ENCODE measurements around the gene SMARCC2.

SMARCC2 gene

DNA sequence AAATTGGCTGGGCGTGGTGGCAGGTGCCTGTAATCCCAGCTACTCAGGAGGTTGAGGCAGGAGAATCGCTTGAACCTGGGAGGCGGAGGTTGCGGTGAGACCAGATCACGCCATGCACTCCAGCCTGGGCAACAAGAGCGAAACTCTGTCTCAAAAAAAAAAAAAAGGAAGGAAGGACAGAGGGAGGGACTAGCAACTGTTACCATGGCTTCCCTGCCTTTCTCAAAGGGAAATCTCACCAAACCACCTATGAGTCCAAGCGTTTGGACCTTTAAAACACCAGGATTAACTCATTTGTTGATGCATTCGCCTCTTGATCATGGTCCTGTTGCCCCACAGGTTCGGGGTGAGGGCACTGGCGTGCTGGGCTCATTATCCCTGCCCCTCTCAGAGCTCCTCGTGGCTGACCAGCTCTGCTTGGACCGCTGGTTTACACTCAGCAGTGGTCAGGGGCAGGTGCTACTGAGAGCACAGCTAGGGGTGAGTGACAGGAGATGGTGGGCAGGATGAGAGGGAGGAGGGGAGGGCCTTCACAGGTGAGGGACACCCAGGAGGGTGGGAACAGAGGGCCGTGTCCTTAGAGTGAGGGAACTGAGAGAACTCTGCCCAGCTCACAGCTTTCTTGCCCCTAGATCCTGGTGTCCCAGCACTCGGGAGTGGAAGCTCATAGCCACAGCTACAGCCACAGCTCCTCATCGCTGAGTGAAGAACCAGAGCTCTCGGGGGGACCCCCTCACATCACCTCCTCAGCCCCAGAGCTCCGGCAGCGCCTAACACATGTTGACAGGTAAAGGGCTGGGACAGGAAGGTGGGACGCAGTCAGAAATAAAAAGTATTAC lies 47.1 kb downstream of the SMARCC2 start:
- TF ChIP-seq BHLHE40 (IDR thresholded peaks at IDR 0.05; ENCODE audit: borderline replicate concordance) (no peak), SUZ12 (IDR thresholded peaks at IDR 0.05) (no peak)
- CTCF ChIA-PET = no interaction called here
- no peak for DNase-seq (ENCODE audit: extremely low spot score)
- POLR2A ChIA-PET = interaction anchor here (2.4 to 5.9 kb wide), 2 partner anchors 10 to 14 kb away, joined by 8 to 28 read pairs; partner anchors contain the start of genes ESYT1 and MYL6B

DNA sequence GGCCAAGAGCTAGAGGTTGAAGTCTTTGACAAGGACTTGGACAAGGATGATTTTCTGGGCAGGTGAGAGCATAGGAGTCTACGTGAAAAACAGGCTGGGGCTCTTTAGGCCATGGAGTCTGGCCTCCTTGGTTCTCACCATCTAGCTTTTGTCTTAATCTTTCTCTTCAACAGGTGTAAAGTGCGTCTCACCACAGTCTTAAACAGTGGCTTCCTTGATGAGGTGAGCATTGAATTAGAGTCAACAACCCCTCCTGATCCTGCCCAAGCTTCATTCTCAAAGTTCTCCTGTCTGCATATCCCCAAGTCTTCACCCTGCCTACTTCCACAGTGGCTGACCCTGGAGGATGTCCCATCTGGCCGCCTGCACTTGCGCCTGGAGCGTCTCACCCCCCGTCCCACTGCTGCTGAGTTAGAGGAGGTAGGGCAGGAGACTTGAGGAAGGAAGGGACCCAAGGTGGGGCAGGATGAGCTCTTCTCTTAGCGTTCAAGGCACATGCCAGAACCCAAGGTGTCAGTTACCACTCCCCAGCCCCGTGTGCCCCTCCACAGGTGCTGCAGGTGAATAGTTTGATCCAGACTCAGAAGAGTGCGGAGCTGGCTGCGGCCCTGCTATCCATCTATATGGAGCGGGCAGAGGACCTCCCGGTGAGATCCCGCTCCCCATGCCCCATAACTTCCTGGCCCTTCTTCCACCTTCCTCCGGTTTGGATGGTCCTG lies 51.3 kb downstream of the SMARCC2 start:
- TF ChIP-seq L3MBTL2 (conservative IDR thresholded peaks at IDR 0.05) = no peak
- no peak for TF ChIP-seq FOXK2 (IDR thresholded peaks at IDR 0.05)
- TF ChIP-seq BHLHE40 (IDR thresholded peaks at IDR 0.05; ENCODE audit: borderline replicate concordance) = no peak
- no peak for DNase-seq (ENCODE audit: extremely low spot score)
- POLR2A ChIA-PET = interaction anchor here (1.3 to 1.9 kb wide), 2 partner anchors 10 kb away, joined by 3 to 9 read pairs; partner anchors contain the start of gene ESYT1
- CTCF ChIA-PET = interaction anchor here (0.5 kb wide), 1 partner anchor 949 kb away, joined by 3 read pairs; no protein-coding TSS in a partner anchor

- DNase-seq (ENCODE audit: extremely low spot score) = no peak
- ChIA-PET POLR2A (interaction anchor here (0.9 kb wide), 1 partner anchor 17 kb away, joined by 3 read pairs; the partner anchor contains the start of gene ZC3H10), CTCF (no interaction called here)
- TF ChIP-seq SP1 (IDR thresholded peaks at IDR 0.05) (no peak), HDGF (IDR thresholded peaks at IDR 0.05; ENCODE audit: borderline replicate concordance) (no peak), ZNF384 (IDR thresholded peaks at IDR 0.05) (no peak), ELF4 (IDR thresholded peaks at IDR 0.05) (no peak), ARNT (IDR thresholded peaks at IDR 0.05) (no peak), FOXA1 (IDR thresholded peaks at IDR 0.05) (no peak), CTBP1 (IDR thresholded peaks at IDR 0.05; ENCODE audit: borderline replicate concordance) (no peak), L3MBTL2 (conservative IDR thresholded peaks at IDR 0.05) (no peak), FOXK2 (IDR thresholded peaks at IDR 0.05) (no peak)
These were observed 54.4 kb downstream of the SMARCC2 start for GRCh38 chr12:56134897-56135296.

- no peak for DNase-seq (ENCODE audit: extremely low spot score)
- TF ChIP-seq L3MBTL2 (conservative IDR thresholded peaks at IDR 0.05) (no peak), SP1 (IDR thresholded peaks at IDR 0.05) (no peak), NFRKB (IDR thresholded peaks at IDR 0.05) (no peak), BHLHE40 (IDR thresholded peaks at IDR 0.05; ENCODE audit: borderline replicate concordance) (no peak), ARNT (IDR thresholded peaks at IDR 0.05) (no peak), ELF4 (IDR thresholded peaks at IDR 0.05) (no peak), TARDBP (IDR thresholded peaks at IDR 0.05) (no peak), FOXA1 (IDR thresholded peaks at IDR 0.05) (no peak), HDGF (IDR thresholded peaks at IDR 0.05; ENCODE audit: borderline replicate concordance) (no peak), ZNF384 (IDR thresholded peaks at IDR 0.05) (no peak), LEF1 (IDR thresholded peaks at IDR 0.05; ENCODE audit: borderline replicate concordance) (no peak), FOXM1 (IDR thresholded peaks at IDR 0.05; ENCODE audit: borderline replicate concordance) (no peak), CTBP1 (IDR thresholded peaks at IDR 0.05; ENCODE audit: borderline replicate concordance) (no peak)
- CTCF ChIA-PET = no interaction called here
- POLR2A ChIA-PET = interaction anchor here (1.4 kb wide), 1 partner anchor 21 kb away, joined by 3 read pairs; no protein-coding TSS in a partner anchor
These were observed 58.4 kb downstream of the SMARCC2 start for GRCh38 chr12:56130876-56131275.

GRCh38 chr12:56129942-56130495 lies 59.3 kb downstream of the SMARCC2 start:
- ChIA-PET POLR2A (interaction anchor here (1.4 to 3.5 kb wide), 3 partner anchors 11 to 59 kb away, joined by 3 to 56 read pairs (median 25); partner anchors contain the start of genes SMARCC2 and ZC3H10), CTCF (no interaction called here)
- no peak for DNase-seq (ENCODE audit: extremely low spot score)
- TF ChIP-seq ELF4 (IDR thresholded peaks at IDR 0.05) (no peak), ZNF384 (IDR thresholded peaks at IDR 0.05) (no peak), FOXA1 (IDR thresholded peaks at IDR 0.05) (no peak), HDGF (IDR thresholded peaks at IDR 0.05; ENCODE audit: borderline replicate concordance) (no peak), CTBP1 (IDR thresholded peaks at IDR 0.05; ENCODE audit: borderline replicate concordance) (no peak), FOXM1 (IDR thresholded peaks at IDR 0.05; ENCODE audit: borderline replicate concordance) (no peak), SUZ12 (IDR thresholded peaks at IDR 0.05) (no peak), LEF1 (IDR thresholded peaks at IDR 0.05; ENCODE audit: borderline replicate concordance) (no peak), ARNT (IDR thresholded peaks at IDR 0.05) (no peak), L3MBTL2 (conservative IDR thresholded peaks at IDR 0.05) (no peak), TARDBP (IDR thresholded peaks at IDR 0.05) (no peak), FOXK2 (IDR thresholded peaks at IDR 0.05) (no peak), BHLHE40 (IDR thresholded peaks at IDR 0.05; ENCODE audit: borderline replicate concordance) (no peak), SP1 (IDR thresholded peaks at IDR 0.05) (no peak)

- POLR2A ChIA-PET = interaction anchor here (1.4 to 3.5 kb wide), 7 partner anchors 8 to 320 kb away, joined by 3 to 56 read pairs (median 20); partner anchors contain the start of genes MYL6B, SMARCC2, TIMELESS and ZC3H10
- TF ChIP-seq SP1 (IDR thresholded peaks at IDR 0.05) (no peak), SUZ12 (IDR thresholded peaks at IDR 0.05) (no peak), LEF1 (IDR thresholded peaks at IDR 0.05; ENCODE audit: borderline replicate concordance) (no peak), FOXM1 (IDR thresholded peaks at IDR 0.05; ENCODE audit: borderline replicate concordance) (no peak), ARNT (IDR thresholded peaks at IDR 0.05) (no peak), FOXK2 (IDR thresholded peaks at IDR 0.05) (no peak), HDGF (IDR thresholded peaks at IDR 0.05; ENCODE audit: borderline replicate concordance) (no peak)
- CTCF ChIA-PET = interaction anchor here (2.4 kb wide), 1 partner anchor 60 kb away, joined by 11 read pairs; the partner anchor contains the start of gene SMARCC2
- peak; percentile 57 for DNase-seq (ENCODE audit: extremely low spot score)
These were observed 59.9 kb downstream of the SMARCC2 start for GRCh38 chr12:56129206-56129941.

Data from HEK293T (cell line).